HG02943 (cell line): ENCODE data around the gene OR6K6.

Experiments
- ATAC-seq: cut with Tn5 transposase; IDR thresholded peaks from one replicate; pipeline ENCODE4 v1.9.1; 2021; ENCODE audit warnings: mild to moderate bottlenecking, low read depth, moderate library complexity; ENCODE audit not compliant: unreplicated experiment

The OR6K6 gene

DNA sequence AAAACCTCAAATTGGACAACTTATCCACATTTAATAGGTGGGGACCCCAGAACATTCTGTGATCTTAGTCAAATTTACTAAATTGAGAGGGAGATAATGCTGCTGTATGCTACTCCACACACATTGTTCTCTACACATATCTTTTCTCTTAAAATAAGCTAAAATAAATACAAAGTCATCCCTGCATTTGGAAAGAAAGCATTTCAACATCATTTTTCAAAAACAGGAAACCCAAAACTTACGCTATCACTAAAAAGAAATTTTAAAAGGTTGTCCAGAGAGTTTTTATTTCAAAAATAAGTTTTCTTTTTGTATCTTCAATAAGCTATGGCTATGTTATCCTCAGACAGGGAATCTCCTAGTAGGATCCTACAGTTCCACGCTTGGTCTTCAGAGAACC, 46.0 kb downstream of the OR6K6 start:
- no peak for ATAC-seq

DNA sequence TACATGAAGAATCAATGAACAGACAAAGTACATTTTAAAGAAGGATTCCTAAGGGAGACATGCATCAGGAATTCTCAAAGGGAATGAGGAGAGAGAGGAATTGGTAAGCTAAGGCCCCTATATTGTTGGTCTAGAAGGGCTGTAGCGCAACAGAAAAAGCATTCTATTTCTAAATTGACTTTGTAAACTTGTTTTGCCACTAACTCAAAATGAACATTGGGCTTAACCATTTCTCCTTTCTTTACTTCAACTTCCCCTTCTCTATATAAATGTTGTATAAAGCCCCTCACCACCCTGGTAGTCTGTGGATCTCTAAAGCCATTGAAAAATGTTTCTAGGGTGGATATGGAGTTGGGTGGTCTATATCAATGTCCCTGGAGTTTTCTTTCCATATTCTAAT, 46.9 kb downstream of the OR6K6 start:
- no peak for ATAC-seq

DNA sequence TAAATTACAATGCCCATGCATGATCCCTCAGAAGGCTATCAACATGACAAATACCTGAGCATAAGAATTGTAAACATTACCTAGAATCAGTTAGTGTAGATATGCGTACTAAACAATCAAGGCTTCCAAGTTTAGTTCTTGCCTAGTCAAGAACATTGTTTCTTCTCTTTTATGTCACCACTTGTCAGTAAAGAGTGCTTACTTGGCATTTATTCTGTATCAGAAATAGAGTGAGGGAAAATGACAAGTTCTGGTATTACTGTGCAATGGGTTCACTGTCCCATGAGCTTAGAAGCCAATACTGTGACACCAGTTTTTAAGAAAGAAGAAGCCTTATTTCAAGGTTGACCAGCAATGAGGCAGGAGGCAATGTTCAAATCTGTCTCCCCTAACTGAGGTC, 49.2 kb downstream of the OR6K6 start:
- no peak for ATAC-seq
